SK-N-SH (cell line): ENCODE data around the gene PFN1. TPM values are rescaled to one million over a fixed set of nuclear protein-coding genes. Genes with fewer than 3 reads are reported as not detected.

Experiments used
- CTCF ChIA-PET: fragments of 300-600, 350-600 bp; formaldehyde crosslinking; extraction: SDS; loops from one replicate; lab custom pipeline; 2021; lab: Yijun Ruan, JAX
- POLR2A ChIA-PET: fragments of 350-600 bp; sonication (Branson Sonifier 250); formaldehyde crosslinking; extraction: SDS; loops from one replicate; lab custom pipeline; 2020; ENCODE audit warnings: antibody characterized with exemption, inconsistent platforms; lab: Yijun Ruan, JAX
- DNase-seq: peaks from one replicate; pipeline ENCODE4 v3.0.0; 2012
- H2AFZ ChIP-seq: fragments of 200-600 bp; sonication (generic); 2 replicates; pipeline ENCODE4 v1.8.1; 2016; ENCODE audit warnings: antibody characterized with exemption, mild to moderate bottlenecking, low read depth
- H3F3A ChIP-seq: fragments of 200-600 bp; sonication (generic); replicated peaks from 2 replicates; pipeline ENCODE3; 2016; ENCODE audit warnings: antibody characterized with exemption, mild to moderate bottlenecking; ENCODE audit not compliant: insufficient read depth
- H3K27ac ChIP-seq, 2 experiments: fragments of 200-500 bp in 1 of 2; fragments of 200-600 bp in 1 of 2; sonication (Bioruptor generic) in 1 of 2; sonication (generic), shearing (Covaris generic) in 1 of 2; 2 replicates each; pipeline versions ENCODE4 v1.5.1 to v1.6.1; 2014 to 2016; ENCODE audit warnings: low read depth in 2 of 2, inconsistent platforms in 1 of 2, low read length in 1 of 2, mild to moderate bottlenecking in 1 of 2, mixed read lengths in 1 of 2
- H3K27me3 ChIP-seq: fragments of 200-600 bp; sonication (generic), shearing (Covaris generic); 2 replicates; pipeline ENCODE4 v1.6.1; 2016; ENCODE audit warnings: mixed run types; ENCODE audit not compliant: insufficient read depth
- H3K36me3 ChIP-seq, 2 experiments: fragments of 200-500 bp in 1 of 2; fragments of 200-600 bp in 1 of 2; sonication (Bioruptor generic) in 1 of 2; sonication (generic) in 1 of 2; replicated peaks in 1 of 2; 2 replicates each; pipeline versions ENCODE3 to v1.5.1; 2014 to 2016; ENCODE audit warnings: low read length in 1 of 2, mild to moderate bottlenecking in 1 of 2; ENCODE audit not compliant: insufficient read depth in 2 of 2, control insufficient read depth in 1 of 2
- H3K4me1 ChIP-seq, 2 experiments: fragments of 200-500 bp in 1 of 2; fragments of 200-600 bp in 1 of 2; sonication (Bioruptor generic) in 1 of 2; sonication (generic), shearing (Covaris generic) in 1 of 2; 2 replicates each; pipeline versions ENCODE4 v1.5.1 to v1.6.1; 2014 to 2016; ENCODE audit warnings: low read depth in 1 of 2, low read length in 1 of 2, mixed run types in 1 of 2; ENCODE audit not compliant: insufficient read depth in 2 of 2, control insufficient read depth in 1 of 2
- H3K4me2 ChIP-seq: fragments of 200-600 bp; sonication (generic), shearing (Covaris generic); 2 replicates; pipeline ENCODE4 v1.6.1; 2017; ENCODE audit warnings: mixed run types
- H3K4me3 ChIP-seq, 2 experiments: fragments of 200-500 bp in 1 of 2; fragments of 200-600 bp in 1 of 2; sonication (Bioruptor generic) in 1 of 2; sonication (generic), shearing (Covaris generic) in 1 of 2; 2 replicates each; pipeline versions ENCODE4 v1.5.1 to v1.8.1; 2014 to 2016; ENCODE audit warnings: low read depth in 2 of 2, inconsistent platforms in 1 of 2, low read length in 1 of 2, mild to moderate bottlenecking in 1 of 2, mixed read lengths in 1 of 2, moderate library complexity in 1 of 2
- H3K79me2 ChIP-seq: fragments of 200-600 bp; sonication (generic); 2 replicates; pipeline ENCODE4 v1.8.1; 2017; ENCODE audit warnings: mild to moderate bottlenecking; ENCODE audit not compliant: insufficient read depth
- H3K9ac ChIP-seq: fragments of 200-600 bp; sonication (generic); 2 replicates; pipeline ENCODE4 v1.6.1; 2017; ENCODE audit warnings: mixed run types
- H3K9me2 ChIP-seq: fragments of 200-600 bp; sonication (generic); 2 replicates; pipeline ENCODE4 v1.6.1; 2017; ENCODE audit warnings: mixed run types
- H3K9me3 ChIP-seq: fragments of 200-600 bp; sonication (generic); 2 replicates; pipeline ENCODE4 v1.6.1; 2017; ENCODE audit warnings: mixed run types, mild to moderate bottlenecking, moderate library complexity
- H4K20me1 ChIP-seq: fragments of 200-600 bp; sonication (generic); 2 replicates; pipeline ENCODE4 v1.6.1; 2017; ENCODE audit warnings: mild to moderate bottlenecking, mixed run types; ENCODE audit not compliant: insufficient read depth
- CHD2 ChIP-seq: fragments of 150-350 bp; IDR thresholded peaks from 2 replicates; pipeline ENCODE4 v1.6.1; 2018; ENCODE audit warnings: low read length; ENCODE audit not compliant: partially characterized antibody
- ELF1 ChIP-seq: IDR thresholded peaks from 2 replicates; pipeline ENCODE4 v1.4.0; 2012
- EP300 ChIP-seq, 2 experiments: IDR thresholded peaks; 2 replicates each; pipeline versions ENCODE4 v1.4.0 to v1.6.1; 2012; ENCODE audit warnings: borderline replicate concordance in 1 of 2, low read depth in 1 of 2, low read length in 1 of 2
- GABPA ChIP-seq: IDR thresholded peaks from 2 replicates; pipeline ENCODE4 v1.4.0; 2012; ENCODE audit warnings: low read depth, mild to moderate bottlenecking
- JUND ChIP-seq: IDR thresholded peaks from 2 replicates; pipeline ENCODE4 v1.4.0; 2012
- MEF2A ChIP-seq: IDR thresholded peaks from 2 replicates; pipeline ENCODE4 v1.4.0; 2012; ENCODE audit warnings: low read depth, borderline replicate concordance
- NRF1 ChIP-seq: IDR thresholded peaks from 2 replicates; pipeline ENCODE4 v1.6.1; 2012; ENCODE audit warnings: low read depth, mild to moderate bottlenecking, low read length
- REST ChIP-seq: IDR thresholded peaks from 2 replicates; pipeline ENCODE4 v1.6.1; 2012; ENCODE audit warnings: mild to moderate bottlenecking, low read depth, low read length, moderate library complexity
- RFX5 ChIP-seq: IDR thresholded peaks from 2 replicates; pipeline ENCODE4 v1.6.1; 2012; ENCODE audit warnings: mild to moderate bottlenecking, improper control_type of control experiment, low read length
- RXRA ChIP-seq: IDR thresholded peaks from 2 replicates; pipeline ENCODE4 v1.4.0; 2012; ENCODE audit warnings: low read depth, mild to moderate bottlenecking, borderline replicate concordance
- TAF1 ChIP-seq: IDR thresholded peaks from 2 replicates; pipeline ENCODE4 v1.6.1; 2012; ENCODE audit warnings: low read depth, mild to moderate bottlenecking, low read length, moderate library complexity, borderline replicate concordance
- TCF12 ChIP-seq: IDR thresholded peaks from 2 replicates; pipeline ENCODE4 v1.4.0; 2012
- TEAD4 ChIP-seq: IDR thresholded peaks from 2 replicates; pipeline ENCODE4 v1.4.0; 2012; ENCODE audit warnings: mild to moderate bottlenecking, borderline replicate concordance; ENCODE audit not compliant: insufficient read depth
- USF1 ChIP-seq: IDR thresholded peaks from 2 replicates; pipeline ENCODE4 v1.4.0; 2012; ENCODE audit warnings: low read depth, borderline replicate concordance
- YY1 ChIP-seq: IDR thresholded peaks from 2 replicates; pipeline ENCODE4 v1.4.0; 2012; ENCODE audit warnings: low read depth, mild to moderate bottlenecking
- WGBS: methylation state at CpG from one replicate; pipeline ENCODE4 v1.1.6; 2017; ENCODE audit warnings: low lambda C conversion rate; 5-methylcytosine and 5-hydroxymethylcytosine counted together
- polyA plus RNA-seq, 3 experiments: library from polyadenylated mRNA; depleted of rRNA; stranded (reverse); fragments of >200 nt; gene quantifications; 2 replicates each; pipeline ENCODE4 v1.2.3, GENCODE V29; 2012
- TF ChIP-seq, protein P1 (sequence below): fragments of 150-350 bp; IDR thresholded peaks from 2 replicates; pipeline ENCODE4 v1.6.1; 2016; ENCODE audit warnings: mild to moderate bottlenecking, low read depth, low read length
- TF ChIP-seq, protein P2 (sequence below): IDR thresholded peaks from 2 replicates; pipeline ENCODE4 v1.4.0; 2012; ENCODE audit warnings: low read depth, borderline replicate concordance

The PFN1 gene
- polyA plus RNA-seq, 1 of the 3 experiments (the other 2 are of a cell fraction), result 2,484 TPM

- H3K9ac ChIP-seq, result no peak overlapping the region
- peaks cover 22% of the 10 kb centered on the region for H3K79me2 ChIP-seq
- H3F3A ChIP-seq, result peaks cover 7% of the 10 kb centered on the region
- H2AFZ ChIP-seq, result no peak overlapping the region
- H3K9me2 ChIP-seq, result no peaks in the 10 kb centered on the region
- TF ChIP-seq USF1 (no peak), NRF1 (no peak), YY1 (no peak), MEF2A (no peak), EP300 (IDR thresholded peaks at IDR 0.05; ENCODE audit: borderline replicate concordance in 1 of 2, low read depth in 1 of 2, low read length in 1 of 2) (no peak), RFX5 (no peak), REST (no peak), TEAD4 (no peak), CHD2 (no peak), TCF12 (no peak)
- no peak overlapping the region for H3K27ac ChIP-seq
- DNase-seq, result no peak
- no peak overlapping the region for H3K4me3 ChIP-seq
- ChIA-PET POLR2A (interaction anchor here (1.1 kb wide), 1 partner anchor 9 kb away, joined by 3 read pairs; no protein-coding TSS in a partner anchor), CTCF (interaction anchor here (1.1 to 6.6 kb wide), 5 partner anchors 8 to 90 kb away, joined by 3 to 52 read pairs (median 11); partner anchors contain the start of genes CAMTA2, CHRNE and KIF1C)
- H4K20me1 ChIP-seq, result no peaks in the 10 kb centered on the region
- H3K4me2 ChIP-seq, result no peak overlapping the region
- no peaks in the 10 kb centered on the region for H3K9me3 ChIP-seq
- no peaks in the 10 kb centered on the region for H3K27me3 ChIP-seq
- WGBS, result 96% methylated on average over 9 of the region's 12 CpGs
- peaks cover 9 to 14% of the 10 kb centered on the region in 2 experiments; a peak in 2 of 4 replicates for H3K4me1 ChIP-seq
- H3K36me3 ChIP-seq, result peaks cover 15 to 31% of the 10 kb centered on the region in 2 experiments
These were observed 24.0 kb upstream of the PFN1 start for GRCh38 chr17:4972322-4972721.

DNA sequence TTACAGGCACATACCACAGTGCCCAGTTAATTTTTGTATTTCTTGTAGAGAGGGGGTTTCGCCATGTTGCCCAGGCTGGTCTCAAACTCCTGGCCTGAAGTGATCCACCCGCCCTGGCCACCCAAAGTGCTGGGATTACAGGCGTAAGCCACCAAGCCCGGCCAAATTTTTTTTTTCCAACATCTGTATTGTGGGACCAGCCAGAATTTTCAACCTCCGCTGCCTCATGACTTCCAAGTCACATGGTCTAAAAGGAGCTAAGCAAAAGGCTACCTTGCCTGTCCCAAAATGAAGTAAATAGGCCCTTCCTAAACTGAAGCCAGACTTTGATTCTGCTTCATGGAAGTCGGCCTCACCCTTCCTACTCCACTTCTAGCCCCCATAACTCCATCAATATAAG is 23.5 kb upstream of the PFN1 start:
- ChIA-PET CTCF (interaction anchor here (2.1 to 6.6 kb wide), 4 partner anchors 8 to 91 kb away, joined by 8 to 52 read pairs (median 25); partner anchors contain the start of gene CAMTA2), POLR2A (interaction anchor here (1.1 kb wide), 1 partner anchor 9 kb away, joined by 3 read pairs; no protein-coding TSS in a partner anchor)
- Histone ChIP-seq H3K9me2 (no peaks in the 10 kb centered on the region), H3F3A (peaks cover 9% of the 10 kb centered on the region), H3K27ac (no peak overlapping the region), H3K36me3 (peaks cover 13 to 26% of the 10 kb centered on the region in 2 experiments), H4K20me1 (no peaks in the 10 kb centered on the region), H3K9me3 (no peaks in the 10 kb centered on the region), H3K27me3 (no peaks in the 10 kb centered on the region), H3K4me2 (no peak overlapping the region), H3K79me2 (peaks cover 23% of the 10 kb centered on the region), H3K4me1 (peaks cover 9 to 14% of the 10 kb centered on the region in 2 experiments; a peak in 2 of 4 replicates), H2AFZ (no peak overlapping the region), H3K4me3 (no peak overlapping the region), H3K9ac (no peak overlapping the region)
- no peak for TF ChIP-seq JUND
- no peak for TF ChIP-seq ELF1
- TF ChIP-seq RXRA, result no peak
- no peak for TF ChIP-seq GABPA
- no peak for TF ChIP-seq USF1
- TF ChIP-seq TAF1, result no peak
- TF ChIP-seq, protein P1, sequence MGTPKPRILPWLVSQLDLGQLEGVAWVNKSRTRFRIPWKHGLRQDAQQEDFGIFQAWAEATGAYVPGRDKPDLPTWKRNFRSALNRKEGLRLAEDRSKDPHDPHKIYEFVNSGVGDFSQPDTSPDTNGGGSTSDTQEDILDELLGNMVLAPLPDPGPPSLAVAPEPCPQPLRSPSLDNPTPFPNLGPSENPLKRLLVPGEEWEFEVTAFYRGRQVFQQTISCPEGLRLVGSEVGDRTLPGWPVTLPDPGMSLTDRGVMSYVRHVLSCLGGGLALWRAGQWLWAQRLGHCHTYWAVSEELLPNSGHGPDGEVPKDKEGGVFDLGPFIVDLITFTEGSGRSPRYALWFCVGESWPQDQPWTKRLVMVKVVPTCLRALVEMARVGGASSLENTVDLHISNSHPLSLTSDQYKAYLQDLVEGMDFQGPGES, result no peak
- no peak for TF ChIP-seq TEAD4
- TF ChIP-seq, protein P2, sequence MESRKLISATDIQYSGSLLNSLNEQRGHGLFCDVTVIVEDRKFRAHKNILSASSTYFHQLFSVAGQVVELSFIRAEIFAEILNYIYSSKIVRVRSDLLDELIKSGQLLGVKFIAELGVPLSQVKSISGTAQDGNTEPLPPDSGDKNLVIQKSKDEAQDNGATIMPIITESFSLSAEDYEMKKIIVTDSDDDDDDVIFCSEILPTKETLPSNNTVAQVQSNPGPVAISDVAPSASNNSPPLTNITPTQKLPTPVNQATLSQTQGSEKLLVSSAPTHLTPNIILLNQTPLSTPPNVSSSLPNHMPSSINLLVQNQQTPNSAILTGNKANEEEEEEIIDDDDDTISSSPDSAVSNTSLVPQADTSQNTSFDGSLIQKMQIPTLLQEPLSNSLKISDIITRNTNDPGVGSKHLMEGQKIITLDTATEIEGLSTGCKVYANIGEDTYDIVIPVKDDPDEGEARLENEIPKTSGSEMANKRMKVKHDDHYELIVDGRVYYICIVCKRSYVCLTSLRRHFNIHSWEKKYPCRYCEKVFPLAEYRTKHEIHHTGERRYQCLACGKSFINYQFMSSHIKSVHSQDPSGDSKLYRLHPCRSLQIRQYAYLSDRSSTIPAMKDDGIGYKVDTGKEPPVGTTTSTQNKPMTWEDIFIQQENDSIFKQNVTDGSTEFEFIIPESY, result no peak
- 91% methylated on average over 5 of the region's 6 CpGs for WGBS
- no peak for DNase-seq
